ENCODE measurements around the gene LRP1B.

The LRP1B gene

DNA sequence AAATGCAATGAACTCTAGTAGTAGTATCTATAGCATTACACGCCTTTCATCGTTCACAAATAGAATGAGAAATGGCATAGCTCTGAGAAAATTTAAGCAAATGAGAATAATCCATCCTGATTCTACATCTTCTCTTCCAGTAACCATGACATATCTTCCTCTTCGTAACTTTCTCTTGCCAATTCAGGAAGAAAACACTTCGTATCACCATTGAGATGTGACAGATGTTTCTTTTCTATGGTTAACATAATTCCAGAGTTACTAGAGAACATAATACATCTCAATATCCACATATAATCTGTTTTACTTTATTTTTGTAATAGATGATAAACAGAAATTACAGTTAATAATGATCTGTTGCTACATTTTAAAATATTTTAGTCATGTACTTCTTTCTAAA lies 1527.4 kb downstream of the LRP1B start:
- ATAC-seq (ENCODE audit: insufficient read depth, low read depth) = no peak
- Histone ChIP-seq H3K9ac (ENCODE audit: low read depth, low read length) (no peak overlapping the region), H3K79me2 (ENCODE audit: insufficient read depth, low read length) (no peaks in the 10 kb centered on the region), H3K27ac (ENCODE audit: low read length) (no peak overlapping the region), H3K27me3 (ENCODE audit: insufficient read depth, low read length, poor library complexity) (no peaks in the 10 kb centered on the region), H4K20me1 (ENCODE audit: insufficient read depth, low read length) (no peaks in the 10 kb centered on the region), H3K4me1 (ENCODE audit: insufficient read depth, low read length) (no peaks in the 10 kb centered on the region), H3K4me2 (ENCODE audit: insufficient read depth, low read length) (no peak overlapping the region), H2AFZ (ENCODE audit: low read depth, low read length) (no peak overlapping the region), H3K9me3 (ENCODE audit: insufficient read depth, low read length, severe bottlenecking) (no peaks in the 10 kb centered on the region), H3K4me3 (ENCODE audit: low read depth in 1 of 2, low read length in 2 of 2) (no peak overlapping the region), H3K36me3 (ENCODE audit: insufficient read depth, low read length) (no peaks in the 10 kb centered on the region)
- TF ChIP-seq, protein P1, sequence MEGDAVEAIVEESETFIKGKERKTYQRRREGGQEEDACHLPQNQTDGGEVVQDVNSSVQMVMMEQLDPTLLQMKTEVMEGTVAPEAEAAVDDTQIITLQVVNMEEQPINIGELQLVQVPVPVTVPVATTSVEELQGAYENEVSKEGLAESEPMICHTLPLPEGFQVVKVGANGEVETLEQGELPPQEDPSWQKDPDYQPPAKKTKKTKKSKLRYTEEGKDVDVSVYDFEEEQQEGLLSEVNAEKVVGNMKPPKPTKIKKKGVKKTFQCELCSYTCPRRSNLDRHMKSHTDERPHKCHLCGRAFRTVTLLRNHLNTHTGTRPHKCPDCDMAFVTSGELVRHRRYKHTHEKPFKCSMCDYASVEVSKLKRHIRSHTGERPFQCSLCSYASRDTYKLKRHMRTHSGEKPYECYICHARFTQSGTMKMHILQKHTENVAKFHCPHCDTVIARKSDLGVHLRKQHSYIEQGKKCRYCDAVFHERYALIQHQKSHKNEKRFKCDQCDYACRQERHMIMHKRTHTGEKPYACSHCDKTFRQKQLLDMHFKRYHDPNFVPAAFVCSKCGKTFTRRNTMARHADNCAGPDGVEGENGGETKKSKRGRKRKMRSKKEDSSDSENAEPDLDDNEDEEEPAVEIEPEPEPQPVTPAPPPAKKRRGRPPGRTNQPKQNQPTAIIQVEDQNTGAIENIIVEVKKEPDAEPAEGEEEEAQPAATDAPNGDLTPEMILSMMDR (IDR thresholded peaks at IDR 0.05; ENCODE audit: borderline replicate concordance, extremely low read depth, low read length, poor library complexity, severe bottlenecking) = no peak
- TF ChIP-seq EZH2 (IDR thresholded peaks at IDR 0.05; ENCODE audit: borderline replicate concordance, low read depth, low read length, severe bottlenecking) = no peak
- DNase-seq = no peak

DNA sequence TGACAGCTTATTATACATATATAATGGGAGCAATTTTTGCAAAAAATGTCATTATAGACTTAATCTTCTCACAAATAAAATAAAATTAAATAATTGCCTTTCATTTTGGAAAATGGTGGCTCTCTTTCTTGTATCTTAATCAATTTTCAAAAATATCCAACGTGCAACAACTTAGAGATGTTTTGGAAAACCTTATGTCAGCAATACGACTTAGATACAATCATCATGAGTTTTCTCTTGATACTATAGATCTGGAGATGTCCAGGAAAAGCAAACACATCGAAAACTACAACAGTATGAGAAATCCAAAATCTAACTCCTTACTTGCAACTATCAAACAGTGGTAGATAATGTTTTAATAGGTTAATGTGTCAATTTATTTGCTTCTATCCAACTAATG lies 1529.0 kb downstream of the LRP1B start:
- Histone ChIP-seq H3K4me1 (ENCODE audit: insufficient read depth, low read length) (no peaks in the 10 kb centered on the region), H3K36me3 (ENCODE audit: insufficient read depth, low read length) (no peaks in the 10 kb centered on the region), H3K4me2 (ENCODE audit: insufficient read depth, low read length) (no peak overlapping the region), H3K9me3 (ENCODE audit: insufficient read depth, low read length, severe bottlenecking) (no peaks in the 10 kb centered on the region), H3K4me3 (ENCODE audit: low read depth in 1 of 2, low read length in 2 of 2) (no peak overlapping the region), H2AFZ (ENCODE audit: low read depth, low read length) (no peak overlapping the region), H3K9ac (ENCODE audit: low read depth, low read length) (no peak overlapping the region), H3K27ac (ENCODE audit: low read length) (no peak overlapping the region), H4K20me1 (ENCODE audit: insufficient read depth, low read length) (no peaks in the 10 kb centered on the region), H3K27me3 (ENCODE audit: insufficient read depth, low read length, poor library complexity) (no peaks in the 10 kb centered on the region), H3K79me2 (ENCODE audit: insufficient read depth, low read length) (no peaks in the 10 kb centered on the region)
- no peak for TF ChIP-seq EZH2 (IDR thresholded peaks at IDR 0.05; ENCODE audit: borderline replicate concordance, low read depth, low read length, severe bottlenecking)
- TF ChIP-seq, protein P1 (IDR thresholded peaks at IDR 0.05; ENCODE audit: borderline replicate concordance, extremely low read depth, low read length, poor library complexity, severe bottlenecking) = no peak
- ATAC-seq (ENCODE audit: insufficient read depth, low read depth) (no peak), DNase-seq (no peak)

GRCh38 chr2:140601342-140601741 lies 1529.5 kb downstream of the LRP1B start:
- H3K79me2 ChIP-seq (ENCODE audit: insufficient read depth, low read length) = no peaks in the 10 kb centered on the region
- DNase-seq = no peak

More at GRCh38 chr2:140601342-140601741, 1529.5 kb downstream of the LRP1B start:
- no peak overlapping the region for H2AFZ ChIP-seq (ENCODE audit: low read depth, low read length)
- no peak overlapping the region for H3K9ac ChIP-seq (ENCODE audit: low read depth, low read length)
- no peak for ATAC-seq (ENCODE audit: insufficient read depth, low read depth)
- H3K4me1 ChIP-seq (ENCODE audit: insufficient read depth, low read length) = no peaks in the 10 kb centered on the region
- TF ChIP-seq, protein P1 (IDR thresholded peaks at IDR 0.05; ENCODE audit: borderline replicate concordance, extremely low read depth, low read length, poor library complexity, severe bottlenecking) = no peak
- no peak for TF ChIP-seq EZH2 (IDR thresholded peaks at IDR 0.05; ENCODE audit: borderline replicate concordance, low read depth, low read length, severe bottlenecking)
- H4K20me1 ChIP-seq (ENCODE audit: insufficient read depth, low read length) = no peaks in the 10 kb centered on the region
- no peak overlapping the region for H3K27ac ChIP-seq (ENCODE audit: low read length)
- no peaks in the 10 kb centered on the region for H3K36me3 ChIP-seq (ENCODE audit: insufficient read depth, low read length)
- no peak overlapping the region for H3K4me2 ChIP-seq (ENCODE audit: insufficient read depth, low read length)
- no peak overlapping the region for H3K4me3 ChIP-seq (ENCODE audit: low read depth in 1 of 2, low read length in 2 of 2)
- no peaks in the 10 kb centered on the region for H3K9me3 ChIP-seq (ENCODE audit: insufficient read depth, low read length, severe bottlenecking)
- H3K27me3 ChIP-seq (ENCODE audit: insufficient read depth, low read length, poor library complexity) = no peaks in the 10 kb centered on the region

Data from DND-41 (cell line).